H9 (cell line): ENCODE data around the gene SMIM9. TPM values are rescaled to one million over a fixed set of nuclear protein-coding genes. Genes with fewer than 3 reads are reported as not detected.
A peak's percentile ranks its signal among the peaks of the same experiment; 100 is the strongest.

Experiments
- DNase-seq: peaks from one replicate; pipeline ENCODE4 v3.0.0-alpha.2; 2017
- H2AFZ ChIP-seq: one replicate; pipeline ENCODE4 v1.6.1; 2013; ENCODE audit warnings: mild to moderate bottlenecking, low read length, control low read depth, moderate library complexity
- H2AK5ac ChIP-seq: 2 replicates; pipeline ENCODE4 v1.6.1; 2013; ENCODE audit warnings: low read length, control low read depth, mixed read lengths; ENCODE audit not compliant: insufficient read length
- H2BK120ac ChIP-seq: one replicate; pipeline ENCODE4 v1.6.1; 2013; ENCODE audit warnings: low read depth, mild to moderate bottlenecking, low read length, control low read depth, inconsistent platforms; ENCODE audit not compliant: poor library complexity, severe bottlenecking
- H2BK12ac ChIP-seq: 2 replicates; pipeline ENCODE4 v1.6.1; 2013; ENCODE audit warnings: low read length, control low read depth, mixed read lengths, low read depth; ENCODE audit not compliant: insufficient read length
- H2BK15ac ChIP-seq: 2 replicates; pipeline ENCODE4 v1.6.1; 2013; ENCODE audit warnings: low read depth, low read length, control low read depth
- H2BK20ac ChIP-seq: one replicate; pipeline ENCODE4 v1.6.1; 2013; ENCODE audit warnings: low read depth, mild to moderate bottlenecking, low read length, control low read depth, inconsistent platforms; ENCODE audit not compliant: poor library complexity, severe bottlenecking
- H2BK5ac ChIP-seq: 2 replicates; pipeline ENCODE4 v1.6.1; 2013; ENCODE audit warnings: low read length, control low read depth, mixed read lengths; ENCODE audit not compliant: insufficient read length
- H3K14ac ChIP-seq: 2 replicates; pipeline ENCODE4 v1.6.1; 2013; ENCODE audit warnings: low read length, control low read depth; ENCODE audit not compliant: insufficient read depth
- H3K18ac ChIP-seq: 2 replicates; pipeline ENCODE4 v1.6.1; 2013; ENCODE audit warnings: low read depth, mild to moderate bottlenecking, mixed read lengths, low read length, control low read depth; ENCODE audit not compliant: insufficient read length
- H3K23ac ChIP-seq: 2 replicates; pipeline ENCODE4 v1.6.1; 2013; ENCODE audit warnings: low read length, control low read depth, mixed read lengths, low read depth; ENCODE audit not compliant: insufficient read length
- H3K23me2 ChIP-seq: 2 replicates; pipeline ENCODE4 v1.6.1; 2013; ENCODE audit warnings: low read depth, mild to moderate bottlenecking, mixed read lengths, low read length, control low read depth; ENCODE audit not compliant: insufficient read length, poor library complexity, severe bottlenecking
- H3K27ac ChIP-seq: 2 replicates; pipeline ENCODE4 v1.5.1; 2013; ENCODE audit warnings: low read length, control low read depth, mixed read lengths, low read depth; ENCODE audit not compliant: insufficient read length
- H3K27me3 ChIP-seq: 2 replicates; pipeline ENCODE4 v1.6.1; 2013; ENCODE audit warnings: low read length, control low read depth, inconsistent platforms; ENCODE audit not compliant: insufficient read depth
- H3K4ac ChIP-seq: 2 replicates; pipeline ENCODE4 v1.6.1; 2013; ENCODE audit warnings: low read depth, mild to moderate bottlenecking, control low read depth, inconsistent platforms, low read length, moderate library complexity
- H3K4me1 ChIP-seq: 2 replicates; pipeline ENCODE4 v1.6.1; 2013; ENCODE audit warnings: low read length, control low read depth, inconsistent platforms; ENCODE audit not compliant: insufficient read depth
- H3K4me2 ChIP-seq: 2 replicates; pipeline ENCODE4 v1.6.1; 2013; ENCODE audit warnings: low read length, control low read depth, mixed read lengths; ENCODE audit not compliant: insufficient read length, insufficient read depth
- H3K56ac ChIP-seq: 2 replicates; pipeline ENCODE4 v1.6.1; 2013; ENCODE audit warnings: low read depth, mild to moderate bottlenecking, mixed read lengths, low read length, control low read depth; ENCODE audit not compliant: insufficient read length
- H3K79me1 ChIP-seq: 2 replicates; pipeline ENCODE4 v1.6.1; 2013; ENCODE audit warnings: low read depth, mild to moderate bottlenecking, moderate library complexity, low read length, control low read depth, inconsistent platforms; ENCODE audit not compliant: insufficient read depth, poor library complexity, severe bottlenecking
- H3K79me2 ChIP-seq: 2 replicates; pipeline ENCODE4 v1.6.1; 2013; ENCODE audit warnings: low read length, control low read depth, inconsistent platforms; ENCODE audit not compliant: insufficient read depth
- H3K9ac ChIP-seq: 2 replicates; pipeline ENCODE4 v1.6.1; 2013; ENCODE audit warnings: low read length, control low read depth, mixed read lengths; ENCODE audit not compliant: insufficient read length; ENCODE audit errors: extremely low read depth
- H3K9me3 ChIP-seq: one replicate; pipeline ENCODE4 v1.6.1; 2013; ENCODE audit warnings: low read depth, low read length, inconsistent platforms; ENCODE audit not compliant: control insufficient read depth
- H3T11ph ChIP-seq: one replicate; pipeline ENCODE4 v1.6.1; 2013; ENCODE audit warnings: mild to moderate bottlenecking, low read length, control low read depth, inconsistent platforms
- H4K20me1 ChIP-seq: one replicate; pipeline ENCODE4 v1.6.1; 2013; ENCODE audit not compliant: control insufficient read depth, insufficient read length, insufficient read depth
- H4K5ac ChIP-seq: 2 replicates; pipeline ENCODE4 v1.6.1; 2013; ENCODE audit warnings: low read depth, mild to moderate bottlenecking, mixed read lengths, low read length, control low read depth; ENCODE audit not compliant: insufficient read length
- H4K8ac ChIP-seq: replicated peaks from 2 replicates; pipeline ENCODE4 v1.6.1; 2013; ENCODE audit warnings: low read length, control low read depth, mixed read lengths, low read depth; ENCODE audit not compliant: insufficient read length
- H4K91ac ChIP-seq: 2 replicates; pipeline ENCODE4 v1.6.1; 2013; ENCODE audit warnings: low read depth, mild to moderate bottlenecking, moderate library complexity, mixed read lengths, low read length, control low read depth; ENCODE audit not compliant: insufficient read length
- H3K27ac Mint-ChIP-seq, 3 experiments: 2 replicates in 2 of 3; 3 replicates in 1 of 3; pipeline ENCODE4 v1.8.0; 2020 to 2021; ENCODE audit warnings: mixed read lengths in 3 of 3, mild to moderate bottlenecking in 1 of 3, moderate library complexity in 1 of 3
- H3K27me3 Mint-ChIP-seq: 2 replicates; pipeline ENCODE4 v1.8.0; 2021; ENCODE audit warnings: low read depth, mild to moderate bottlenecking, moderate library complexity, mixed read lengths
- H3K36me3 Mint-ChIP-seq, 3 experiments: 2 replicates in 2 of 3; 3 replicates in 1 of 3; pipeline ENCODE4 v1.8.0; 2020 to 2021; ENCODE audit warnings: low read depth in 3 of 3, mixed read lengths in 3 of 3; ENCODE audit not compliant: insufficient read depth in 1 of 3
- H3K4me1 Mint-ChIP-seq, 2 experiments: 2 replicates each; pipeline ENCODE4 v1.8.0; 2020; ENCODE audit warnings: mixed read lengths in 2 of 2
- H3K4me3 Mint-ChIP-seq, 2 experiments: 2 replicates in 1 of 2; 3 replicates in 1 of 2; pipeline ENCODE4 v1.8.0; 2020 to 2021; ENCODE audit warnings: mild to moderate bottlenecking in 2 of 2, mixed read lengths in 2 of 2, moderate library complexity in 1 of 2
- H3K9me3 Mint-ChIP-seq, 2 experiments: 2 replicates in 1 of 2; 3 replicates in 1 of 2; pipeline ENCODE4 v1.8.0; 2020; ENCODE audit warnings: mild to moderate bottlenecking in 2 of 2, mixed read lengths in 2 of 2, moderate library complexity in 1 of 2
- CTCF ChIP-seq: fragments of 200-600 bp; sonication (generic); conservative IDR thresholded peaks from 3 replicates; pipeline ENCODE4 v1.8.0; 2021; ENCODE audit warnings: antibody characterized with exemption, mild to moderate bottlenecking
- total RNA-seq: library from RNA; stranded (reverse); gene quantifications from 2 replicates; pipeline ENCODE4 v1.2.1, GENCODE V29; 2021

Gene SMIM9
- total RNA-seq, 1 experiment from 2014 or later: not detected

GRCh38 chrX:154821523-154821922, 12.9 kb downstream of the SMIM9 start:
- Histone ChIP-seq H3K9me3 (peaks cover 9% of the 10 kb centered on the region), H4K8ac (no peak overlapping the region), H3K4me1 (peaks cover 2% of the 10 kb centered on the region; the same call in 1 of the 2 replicates), H3K14ac (no peak overlapping the region), H2AK5ac (no peak overlapping the region), H3K27ac (peak overlapping the region; percentile 83), H3K4ac (no peak overlapping the region), H2BK120ac (no peak overlapping the region), H2BK12ac (no peak overlapping the region), H3K23ac (no peak overlapping the region), H4K20me1 (no peaks in the 10 kb centered on the region), H3K4me2 (peak overlapping the region; percentile 6), H3T11ph (no peak overlapping the region), H3K27me3 (no peaks in the 10 kb centered on the region), H3K23me2 (no peaks in the 10 kb centered on the region), H2BK5ac (no peak overlapping the region), H2BK20ac (no peak overlapping the region), H3K18ac (no peak overlapping the region), H3K79me2 (no peaks in the 10 kb centered on the region), H4K5ac (no peak overlapping the region), H3K56ac (no peak overlapping the region), H3K9ac (no peak overlapping the region), H2AFZ (no peak overlapping the region), H4K91ac (no peak overlapping the region), H3K79me1 (no peaks in the 10 kb centered on the region), H2BK15ac (no peak overlapping the region)
- H3K4me3 Mint-ChIP-seq: peak overlapping the region in 1 of 2 experiments; percentile 50; a peak in 3 of 5 replicates
- H3K27ac Mint-ChIP-seq: peak overlapping the region in 2 of 3 experiments; percentile 62 to 70; a peak in 4 of 7 replicates
- no peaks in the 10 kb centered on the region for H3K27me3 Mint-ChIP-seq
- no peak for TF ChIP-seq CTCF
- H3K4me1 Mint-ChIP-seq: peaks cover 36 to 37% of the 10 kb centered on the region in 2 experiments
- peaks cover 61 to 71% of the 10 kb centered on the region in 2 experiments for H3K9me3 Mint-ChIP-seq
- peaks cover 9 to 13% (median 12%) of the 10 kb centered on the region in 3 experiments for H3K36me3 Mint-ChIP-seq
- no peak for DNase-seq
